ENCODE measurements around the gene OR2H2. TPM values are rescaled to one million over a fixed set of nuclear protein-coding genes. Genes with fewer than 3 reads are reported as not detected.

OR2H2 gene
- total RNA-seq, 1 donor from 2014 or later, result not detected

DNA sequence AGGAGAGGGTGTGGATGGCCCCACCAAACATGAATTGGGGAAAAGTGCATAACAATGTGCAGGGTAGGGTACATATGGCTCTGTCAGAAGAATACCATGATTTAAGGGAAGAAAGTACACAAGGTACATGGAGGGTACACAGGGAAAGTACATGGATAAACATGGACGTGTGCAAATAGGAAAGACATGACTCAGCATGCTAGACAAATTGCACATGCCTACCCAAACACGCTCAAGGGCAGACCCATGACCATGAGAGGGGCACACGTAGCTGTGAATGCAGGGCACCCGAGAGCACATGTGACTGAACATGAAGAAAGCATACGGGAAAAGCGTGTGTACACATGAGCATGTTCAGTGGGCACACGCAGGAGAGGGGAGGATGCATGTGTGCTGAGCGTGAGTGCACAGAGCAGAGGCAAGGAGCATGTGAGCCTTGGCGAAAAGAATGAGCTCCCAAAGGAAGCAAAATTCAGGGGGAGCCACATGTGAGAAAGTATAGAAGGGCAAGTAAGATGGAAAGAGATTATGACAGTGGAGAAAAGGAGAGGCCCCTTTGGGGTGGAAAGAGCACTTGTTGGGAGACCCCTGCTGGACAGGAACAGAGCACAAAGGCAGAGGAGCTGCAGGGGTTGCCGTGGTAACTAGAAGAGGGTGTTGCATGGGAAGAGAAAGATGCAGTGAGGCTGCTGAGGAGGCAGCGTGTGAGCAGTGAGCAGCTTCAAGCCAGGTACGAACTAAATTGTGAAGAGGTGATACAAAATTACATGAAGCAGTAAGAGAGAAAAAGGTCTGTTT, 17.8 kb downstream of the OR2H2 start:
- Mint-ChIP-seq H3K27ac (no peak overlapping the region), H3K9me3 (no peaks in the 10 kb centered on the region), H3K36me3 (ENCODE audit: low read depth) (no peaks in the 10 kb centered on the region), H3K4me3 (ENCODE audit: low read depth) (no peak overlapping the region), H3K27me3 (ENCODE audit: low read depth) (no peaks in the 10 kb centered on the region), H3K4me1 (ENCODE audit: low read depth) (no peaks in the 10 kb centered on the region)
- no peak for DNase-seq (ENCODE audit: low spot score)
- intact Hi-C loops (cut with micrococcal nuclease), result no loop called here

DNA sequence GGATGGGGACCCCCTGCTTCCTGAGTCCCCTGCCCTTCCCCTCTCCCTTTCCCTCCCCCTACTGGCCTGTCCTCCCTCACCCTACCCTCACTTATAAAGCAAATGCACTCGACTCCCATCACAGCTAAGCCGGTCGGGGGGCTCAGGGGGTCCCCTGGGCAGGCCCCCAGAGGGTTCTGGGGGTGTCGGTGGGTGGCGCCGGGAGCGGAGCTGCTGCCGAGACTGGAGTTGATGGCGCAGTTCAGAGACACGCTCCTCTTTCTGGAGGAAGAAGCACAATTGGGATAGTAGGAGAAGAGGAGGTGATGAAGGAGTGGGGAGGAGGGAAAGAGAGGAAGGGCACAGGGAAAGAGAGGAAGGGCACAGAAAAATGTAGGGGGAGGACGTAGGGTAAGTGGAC, 18.5 kb downstream of the OR2H2 start:
- H3K4me1 Mint-ChIP-seq (ENCODE audit: low read depth), result no peaks in the 10 kb centered on the region
- no peaks in the 10 kb centered on the region for H3K36me3 Mint-ChIP-seq (ENCODE audit: low read depth)

DNA sequence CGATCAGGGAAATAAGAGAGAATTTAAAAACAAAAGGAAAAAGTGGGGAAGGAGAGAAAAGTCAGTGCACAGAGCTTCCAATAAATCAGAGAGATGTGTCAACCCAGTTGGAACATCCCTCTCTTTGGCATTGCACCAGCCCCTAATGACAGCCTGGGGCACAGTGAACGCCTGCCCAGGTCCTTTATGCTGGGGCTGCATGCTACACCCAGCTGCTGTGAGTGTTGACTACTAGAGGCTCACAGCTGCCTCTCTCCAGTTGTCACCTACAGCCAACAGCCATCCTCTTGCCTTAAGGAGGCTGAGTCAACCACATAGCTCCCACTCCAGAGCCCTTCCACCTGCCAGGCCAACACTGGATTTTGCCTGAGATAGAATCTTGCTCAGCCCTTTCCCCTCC, 19.0 kb downstream of the OR2H2 start:
- intact Hi-C loops (cut with micrococcal nuclease), result no loop called here
- Mint-ChIP-seq H3K9me3 (no peaks in the 10 kb centered on the region), H3K4me1 (ENCODE audit: low read depth) (no peaks in the 10 kb centered on the region), H3K4me3 (ENCODE audit: low read depth) (no peak overlapping the region), H3K27me3 (ENCODE audit: low read depth) (no peaks in the 10 kb centered on the region), H3K27ac (no peak overlapping the region), H3K36me3 (ENCODE audit: low read depth) (no peaks in the 10 kb centered on the region)
- no peak for DNase-seq (ENCODE audit: low spot score)

More for the DNA sequence above, 18.5 kb downstream of the OR2H2 start:
- H3K9me3 Mint-ChIP-seq, result no peaks in the 10 kb centered on the region
- DNase-seq (ENCODE audit: low spot score), result no peak
- H3K27me3 Mint-ChIP-seq (ENCODE audit: low read depth), result no peaks in the 10 kb centered on the region
- H3K27ac Mint-ChIP-seq, result no peak overlapping the region
- intact Hi-C loops (cut with micrococcal nuclease), result no loop called here
- H3K4me3 Mint-ChIP-seq (ENCODE audit: low read depth), result no peak overlapping the region

DNA sequence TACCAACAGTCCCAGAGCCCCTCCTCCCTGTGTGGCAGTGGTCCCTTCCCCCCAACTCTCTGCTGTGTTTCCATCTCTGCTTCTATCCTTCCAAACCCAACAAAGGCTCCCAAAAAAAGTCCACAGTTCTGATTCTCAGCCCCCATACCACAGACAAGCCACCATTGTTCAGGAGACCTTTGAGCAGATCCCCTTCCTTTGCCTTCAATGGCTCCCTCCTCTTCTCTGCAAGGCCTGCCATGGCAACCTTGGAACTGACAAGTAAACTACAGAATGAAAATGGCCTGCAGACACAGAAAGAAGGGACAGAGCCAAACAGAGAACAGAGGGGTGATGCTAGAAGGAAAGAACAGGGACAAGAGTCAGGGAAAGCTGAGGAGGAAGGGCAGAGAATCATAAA, 23.2 kb downstream of the OR2H2 start:
- intact Hi-C loops (cut with micrococcal nuclease), result no loop called here
- H3K4me1 Mint-ChIP-seq (ENCODE audit: low read depth), result no peaks in the 10 kb centered on the region
- H3K9me3 Mint-ChIP-seq, result no peaks in the 10 kb centered on the region
- no peaks in the 10 kb centered on the region for H3K36me3 Mint-ChIP-seq (ENCODE audit: low read depth)
- no peak overlapping the region for H3K27ac Mint-ChIP-seq
- DNase-seq (ENCODE audit: low spot score), result no peak
- no peak overlapping the region for H3K4me3 Mint-ChIP-seq (ENCODE audit: low read depth)
- H3K27me3 Mint-ChIP-seq (ENCODE audit: low read depth), result no peaks in the 10 kb centered on the region

DNA sequence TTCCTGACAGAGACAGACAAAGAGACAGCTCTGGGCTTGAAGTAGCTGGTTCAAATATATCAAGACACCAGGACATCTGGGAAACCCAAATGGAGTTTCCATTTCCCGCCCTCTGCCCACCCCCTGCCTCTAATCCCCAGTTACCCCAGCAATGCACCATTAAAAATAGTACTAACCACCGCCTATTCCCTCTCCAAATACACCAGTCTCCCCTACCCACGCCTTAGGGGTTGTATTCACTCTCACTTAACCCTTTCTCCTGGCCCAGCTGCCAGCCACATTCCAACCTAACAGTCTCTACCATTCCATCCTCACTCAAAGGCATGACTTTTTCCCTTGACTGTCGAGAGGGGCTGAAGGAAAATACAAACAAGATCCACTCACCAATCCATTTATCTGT, 25.6 kb downstream of the OR2H2 start:
- H3K4me3 Mint-ChIP-seq (ENCODE audit: low read depth), result no peak overlapping the region
- DNase-seq (ENCODE audit: low spot score), result no peak
- no peaks in the 10 kb centered on the region for H3K4me1 Mint-ChIP-seq (ENCODE audit: low read depth)
- H3K27me3 Mint-ChIP-seq (ENCODE audit: low read depth), result no peaks in the 10 kb centered on the region
- H3K9me3 Mint-ChIP-seq, result no peaks in the 10 kb centered on the region
- H3K27ac Mint-ChIP-seq, result no peak overlapping the region
- intact Hi-C loops (cut with micrococcal nuclease), result no loop called here
- H3K36me3 Mint-ChIP-seq (ENCODE audit: low read depth), result no peaks in the 10 kb centered on the region

DNA sequence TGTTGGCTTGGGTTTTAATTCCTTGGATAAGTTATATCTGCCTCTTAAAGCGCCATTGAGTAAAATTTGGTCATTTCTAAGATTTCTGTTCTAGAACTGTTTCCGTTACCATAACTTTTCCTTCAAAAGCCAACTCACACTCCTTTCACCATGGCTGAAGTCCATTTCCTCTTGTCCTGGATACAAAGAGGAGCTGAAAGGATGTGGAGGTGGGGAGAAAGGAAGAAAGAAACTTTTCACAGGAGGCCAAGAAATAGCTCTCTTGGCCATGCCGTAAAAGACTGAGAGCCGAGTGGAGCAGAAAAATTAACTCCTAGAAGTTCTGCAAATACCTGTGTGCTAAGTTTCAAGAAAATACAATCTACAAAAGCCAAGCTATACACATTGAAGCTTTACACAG, 26.5 kb downstream of the OR2H2 start:
- Mint-ChIP-seq H3K9me3 (no peaks in the 10 kb centered on the region), H3K36me3 (ENCODE audit: low read depth) (no peaks in the 10 kb centered on the region), H3K4me1 (ENCODE audit: low read depth) (no peaks in the 10 kb centered on the region), H3K27ac (no peak overlapping the region), H3K4me3 (ENCODE audit: low read depth) (no peak overlapping the region), H3K27me3 (ENCODE audit: low read depth) (no peaks in the 10 kb centered on the region)
- no peak for DNase-seq (ENCODE audit: low spot score)
- intact Hi-C loops (cut with micrococcal nuclease), result no loop called here

DNA sequence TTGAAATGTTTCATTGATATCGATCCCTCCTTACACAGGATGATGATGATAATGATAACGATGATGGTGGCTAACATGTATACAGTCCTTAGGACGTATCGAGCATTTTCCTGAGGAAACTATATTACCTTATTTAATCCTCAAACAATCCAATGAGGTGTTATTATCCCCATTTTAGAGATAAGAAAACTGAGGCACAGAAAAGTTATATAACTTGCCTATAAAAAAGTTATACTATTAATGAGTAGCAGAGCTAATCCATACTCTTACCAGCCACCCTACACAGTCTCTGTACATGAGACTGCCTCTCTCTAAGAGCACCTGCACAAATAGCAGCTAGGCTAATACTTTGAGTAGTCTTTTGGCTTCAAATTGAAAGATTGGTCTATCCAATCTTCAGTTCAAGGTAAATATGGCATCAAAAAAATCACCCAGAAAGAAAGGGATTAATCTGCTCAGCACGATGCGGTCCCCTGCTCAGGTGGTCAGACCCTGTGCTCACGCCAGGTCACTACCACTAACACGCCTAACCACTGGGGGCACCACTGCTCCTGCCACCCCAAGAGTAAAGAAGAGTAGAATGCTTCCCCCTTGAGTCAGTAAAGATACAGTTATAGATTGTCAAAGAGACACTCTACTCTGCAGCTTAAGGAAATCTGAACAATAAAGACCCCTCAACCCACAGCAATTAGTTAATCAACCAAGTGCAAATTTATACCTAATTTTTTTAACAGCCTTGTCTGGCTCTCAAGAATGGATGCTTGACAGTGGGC, 33.0 kb downstream of the OR2H2 start:
- intact Hi-C loops (cut with micrococcal nuclease), result no loop called here
- Mint-ChIP-seq H3K36me3 (ENCODE audit: low read depth) (no peaks in the 10 kb centered on the region), H3K4me1 (ENCODE audit: low read depth) (no peaks in the 10 kb centered on the region), H3K27me3 (ENCODE audit: low read depth) (no peaks in the 10 kb centered on the region), H3K27ac (no peak overlapping the region), H3K4me3 (ENCODE audit: low read depth) (no peak overlapping the region), H3K9me3 (no peaks in the 10 kb centered on the region)
- DNase-seq (ENCODE audit: low spot score), result no peak

DNA sequence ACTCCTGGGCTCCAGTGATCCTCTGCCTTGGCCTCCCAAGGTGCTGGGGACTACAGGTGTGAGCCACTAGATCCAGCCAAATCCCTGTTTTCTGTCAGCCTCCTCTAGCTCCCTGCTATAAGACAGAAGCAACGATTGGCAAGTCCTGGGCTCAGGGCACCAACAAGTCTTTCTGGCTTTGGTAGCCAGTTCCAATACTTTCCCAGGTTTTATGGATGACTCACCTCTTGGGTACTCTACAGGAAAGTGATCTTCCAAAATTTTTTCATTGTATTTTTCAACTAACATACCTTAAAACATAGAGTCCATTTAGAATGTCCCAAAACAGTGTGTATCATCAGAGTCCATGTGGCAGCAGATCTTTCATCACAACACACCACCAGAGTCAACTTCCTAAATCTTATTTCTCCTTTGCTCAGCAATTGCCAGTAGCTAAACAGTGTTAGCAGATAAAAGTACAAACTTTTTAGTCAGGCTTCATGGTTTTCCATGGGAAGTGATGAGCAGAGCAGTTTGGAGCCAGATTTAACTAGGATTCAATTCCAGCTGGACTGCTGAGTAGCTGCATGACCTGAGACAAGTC, 34.7 kb downstream of the OR2H2 start:
- no peaks in the 10 kb centered on the region for H3K4me1 Mint-ChIP-seq (ENCODE audit: low read depth)
- no peak overlapping the region for H3K4me3 Mint-ChIP-seq (ENCODE audit: low read depth)
- H3K27ac Mint-ChIP-seq, result no peak overlapping the region
- no peak for DNase-seq (ENCODE audit: low spot score)
- intact Hi-C loops (cut with micrococcal nuclease), result no loop called here
- H3K9me3 Mint-ChIP-seq, result no peaks in the 10 kb centered on the region
- peaks cover 5% of the 10 kb centered on the region for H3K27me3 Mint-ChIP-seq (ENCODE audit: low read depth)
- H3K36me3 Mint-ChIP-seq (ENCODE audit: low read depth), result no peaks in the 10 kb centered on the region

DNA sequence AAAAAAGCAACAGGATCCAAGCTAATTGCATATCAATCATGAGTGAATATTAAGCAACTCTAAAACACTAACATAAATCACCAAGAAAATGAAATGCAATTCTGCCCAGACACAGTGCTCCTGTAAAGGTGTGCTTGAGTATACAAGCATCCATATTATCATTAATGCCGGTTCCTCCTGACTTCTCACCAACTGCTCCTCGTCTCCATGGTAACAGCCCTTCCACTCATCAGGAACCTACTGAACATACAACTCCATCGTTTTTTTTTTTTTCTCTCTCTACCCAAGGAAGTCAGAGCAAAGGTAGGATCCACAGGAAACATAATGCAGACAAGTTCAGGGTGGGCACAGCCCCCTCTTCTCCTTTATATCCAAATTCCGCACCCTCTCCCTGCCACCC, 35.7 kb downstream of the OR2H2 start:
- no peaks in the 10 kb centered on the region for H3K9me3 Mint-ChIP-seq
- no peak overlapping the region for H3K27ac Mint-ChIP-seq
- DNase-seq (ENCODE audit: low spot score), result no peak
- H3K4me3 Mint-ChIP-seq (ENCODE audit: low read depth), result no peak overlapping the region
- H3K4me1 Mint-ChIP-seq (ENCODE audit: low read depth), result no peaks in the 10 kb centered on the region
- no peaks in the 10 kb centered on the region for H3K36me3 Mint-ChIP-seq (ENCODE audit: low read depth)
- peaks cover 11% of the 10 kb centered on the region for H3K27me3 Mint-ChIP-seq (ENCODE audit: low read depth)
- intact Hi-C loops (cut with micrococcal nuclease), result no loop called here

DNA sequence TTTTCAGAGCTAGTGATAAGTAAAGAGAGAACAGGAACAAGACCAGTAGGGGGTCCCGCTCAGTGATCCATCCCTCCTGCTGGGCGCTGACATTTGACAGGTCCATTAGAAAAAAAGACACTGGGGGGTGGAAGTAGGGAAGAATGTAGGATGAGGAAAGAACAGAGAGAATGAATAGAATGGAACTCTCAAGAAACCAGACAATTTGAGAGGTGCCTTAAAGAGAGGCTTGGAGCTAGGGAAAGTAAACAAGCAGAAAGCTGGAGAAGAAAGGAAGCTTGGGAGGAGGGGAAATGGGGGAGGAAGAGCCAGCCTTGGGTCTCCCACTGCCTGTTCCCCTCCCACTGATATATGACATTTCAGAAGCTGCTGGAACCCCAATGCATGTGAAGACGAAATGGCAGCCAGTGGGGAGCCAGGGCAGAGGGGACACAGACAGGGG, 39.6 kb downstream of the OR2H2 start:
- peaks cover 28% of the 10 kb centered on the region for H3K27me3 Mint-ChIP-seq (ENCODE audit: low read depth)
- H3K4me1 Mint-ChIP-seq (ENCODE audit: low read depth), result peaks cover 12% of the 10 kb centered on the region
- intact Hi-C loops (cut with micrococcal nuclease), result no loop called here
- H3K4me3 Mint-ChIP-seq (ENCODE audit: low read depth), result no peak overlapping the region
- no peak for DNase-seq (ENCODE audit: low spot score)
- no peaks in the 10 kb centered on the region for H3K36me3 Mint-ChIP-seq (ENCODE audit: low read depth)
- H3K27ac Mint-ChIP-seq, result no peak overlapping the region
- no peaks in the 10 kb centered on the region for H3K9me3 Mint-ChIP-seq

DNA sequence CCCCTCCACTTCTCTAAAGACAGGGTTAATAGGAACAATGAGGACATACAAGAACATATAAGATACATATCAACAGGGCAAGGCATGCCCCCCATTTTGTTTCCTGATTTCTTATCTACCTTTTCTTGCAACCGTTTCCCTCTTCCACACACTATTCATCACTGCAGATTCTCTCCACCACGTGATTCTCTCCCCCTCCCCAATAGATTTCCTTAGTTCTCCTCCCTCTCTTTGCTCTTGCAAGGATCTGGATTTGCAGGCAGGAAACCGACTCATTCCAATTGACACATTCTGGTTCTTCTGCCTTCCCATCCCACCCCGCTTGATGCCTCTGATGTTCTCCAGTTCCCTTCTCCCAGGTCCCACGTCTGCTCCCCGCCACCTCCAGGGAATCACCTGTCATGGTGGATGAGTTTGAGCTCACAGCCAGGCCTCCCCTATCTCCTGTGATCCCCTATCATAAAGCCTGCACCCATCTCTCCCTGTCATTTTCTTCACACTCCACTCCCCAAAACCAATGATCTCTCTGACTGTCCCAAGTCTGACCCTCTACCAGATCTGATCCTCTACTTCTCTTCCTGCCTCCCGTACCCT, 40.5 kb downstream of the OR2H2 start:
- intact Hi-C loops (cut with micrococcal nuclease), result no loop called here
- Mint-ChIP-seq H3K9me3 (no peaks in the 10 kb centered on the region), H3K27me3 (ENCODE audit: low read depth) (peaks cover 35% of the 10 kb centered on the region), H3K4me3 (ENCODE audit: low read depth) (no peak overlapping the region), H3K4me1 (ENCODE audit: low read depth) (peaks cover 16% of the 10 kb centered on the region), H3K36me3 (ENCODE audit: low read depth) (peaks cover 3% of the 10 kb centered on the region), H3K27ac (no peak overlapping the region)
- DNase-seq (ENCODE audit: low spot score), result no peak

DNA sequence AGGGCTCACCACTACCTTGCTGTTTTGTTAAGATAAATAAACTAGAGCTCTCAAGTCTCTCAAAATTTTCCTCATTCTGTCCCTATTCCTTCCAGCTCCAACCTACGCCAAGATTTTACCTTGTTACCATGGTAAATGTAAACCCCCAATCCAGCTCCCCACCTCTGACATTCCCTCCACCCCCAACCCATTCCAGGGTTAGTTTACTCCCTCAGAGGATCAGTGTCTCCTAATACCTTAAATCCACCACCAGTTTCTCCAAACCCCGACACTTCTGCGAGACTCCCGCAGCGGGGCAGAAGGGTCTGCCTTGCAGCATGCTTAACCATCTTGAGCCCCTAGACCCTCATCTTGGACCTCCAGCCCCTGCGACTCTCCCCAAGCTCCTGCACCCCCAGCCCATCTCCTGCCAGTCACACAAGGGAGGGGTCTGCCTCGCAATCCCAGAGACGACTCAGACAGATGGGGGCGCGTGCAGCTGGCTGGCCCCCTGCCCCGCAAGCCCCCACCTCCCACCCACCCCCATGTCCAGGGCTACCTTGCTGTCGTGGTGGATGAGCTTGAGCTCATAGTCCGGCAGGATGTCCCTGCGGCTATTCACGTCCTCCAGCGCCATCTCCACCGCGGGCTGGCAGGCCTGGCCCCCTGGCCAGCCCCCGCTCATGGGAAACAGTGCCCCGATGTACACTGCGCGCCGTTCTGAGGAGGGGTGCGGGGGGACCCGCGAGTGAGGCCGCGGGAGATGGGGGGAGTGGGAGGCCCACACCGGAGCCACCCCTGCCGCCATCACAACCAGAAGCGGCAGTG, 42.2 kb downstream of the OR2H2 start:
- H3K27ac Mint-ChIP-seq, result no peak overlapping the region
- peaks cover 52% of the 10 kb centered on the region for H3K27me3 Mint-ChIP-seq (ENCODE audit: low read depth)
- intact Hi-C loops (cut with micrococcal nuclease), result no loop called here
- no peak for DNase-seq (ENCODE audit: low spot score)
- H3K4me3 Mint-ChIP-seq (ENCODE audit: low read depth), result peak overlapping the region; percentile 32
- no peaks in the 10 kb centered on the region for H3K9me3 Mint-ChIP-seq
- H3K36me3 Mint-ChIP-seq (ENCODE audit: low read depth), result peaks cover 3% of the 10 kb centered on the region
- H3K4me1 Mint-ChIP-seq (ENCODE audit: low read depth), result peaks cover 29% of the 10 kb centered on the region
